Measurements from ENCODE around the gene CCHCR1.
A peak's percentile ranks its signal among the peaks of the same experiment; 100 is the strongest.

GRCh38 chr6:31128093-31128676 lies 29.4 kb downstream of the CCHCR1 start:
- TF ChIP-seq CTCF (conservative IDR thresholded peaks at IDR 0.05; ENCODE audit: low read depth in 2 of 2) (peak; percentile 72 to 81), ETS1 (IDR thresholded peaks at IDR 0.05) (no peak)
